Prostate gland (tissue), 2 donors: Measurements from ENCODE around the gene NAA10. TPM values are rescaled to one million over a fixed set of nuclear protein-coding genes. Genes with fewer than 3 reads are reported as not detected.
A peak's percentile ranks its signal among the peaks of the same experiment; 100 is the strongest.

Experiments used
- DNase-seq: peaks from one replicate; pipeline ENCODE4 v3.0.0-alpha.2; 2019; ENCODE audit warnings: low spot score
- H3K27ac ChIP-seq, 2 donors: fragments of 200-600 bp; sonication (generic); 2 replicates each; pipeline ENCODE4 v1.5.1; 2017 to 2019
- H3K27me3 ChIP-seq: fragments of 200-600 bp; sonication (generic); replicated peaks from 2 replicates; pipeline ENCODE4 v1.5.1; 2019; ENCODE audit not compliant: insufficient read depth
- H3K36me3 ChIP-seq, 2 donors: fragments of 200-600 bp; sonication (generic); 1 replicate in 1 of 2; 2 replicates in 1 of 2; pipeline versions ENCODE4 v1.5.1 to v1.8.1; 2017 to 2019
- H3K4me1 ChIP-seq: fragments of 200-600 bp; sonication (generic); replicated peaks from 2 replicates; pipeline ENCODE4 v1.5.1; 2019
- H3K4me3 ChIP-seq, 2 donors: fragments of 200-600 bp; sonication (generic); 2 replicates each; pipeline ENCODE4 v1.5.1; 2017 to 2019
- H3K9me3 ChIP-seq: fragments of 200-600 bp; sonication (generic); 2 replicates; pipeline ENCODE4 v1.5.1; 2017
- POLR2A ChIP-seq: fragments of 450-650 bp; IDR thresholded peaks from one replicate; pipeline ENCODE4 v1.6.1; 2016; ENCODE audit warnings: antibody characterized with exemption, mild to moderate bottlenecking
- POLR2AphosphoS5 ChIP-seq: sonication (generic); formaldehyde crosslinking; IDR thresholded peaks from one replicate; pipeline ENCODE4 v1.6.1; 2017; ENCODE audit warnings: antibody characterized with exemption
- WGBS: methylation state at CpG from one replicate; pipeline ENCODE4 v1.1.5; 2018; 5-methylcytosine and 5-hydroxymethylcytosine counted together
- intact Hi-C: fragments of 100-400 bp; cut with DNase I; formaldehyde crosslinking; loops from one replicate; pipeline ENCODE4 v1.14.2; 2022
- total RNA-seq, 2 donors: library from RNA; depleted of rRNA; stranded (reverse); fragments of >200 nt; gene quantifications; one replicate each; pipeline ENCODE4 v1.1.0, GENCODE V29; 2016
- TF ChIP-seq, protein P1 (sequence below), 4 experiments: fragments of 200-600 bp in 2 of 4; fragments of 450-650 bp in 2 of 4; sonication (generic) in 2 of 4; IDR thresholded peaks; 1 replicate in 3 of 4; 2 replicates in 1 of 4; pipeline ENCODE4 v1.5.1; 2016 to 2019; ENCODE audit warnings: antibody characterized with exemption in 4 of 4, mild to moderate bottlenecking in 2 of 4, moderate library complexity in 2 of 4

Gene NAA10
- total RNA-seq, 2 donors from 2014 or later, result 47.5 to 64.9 TPM

DNA sequence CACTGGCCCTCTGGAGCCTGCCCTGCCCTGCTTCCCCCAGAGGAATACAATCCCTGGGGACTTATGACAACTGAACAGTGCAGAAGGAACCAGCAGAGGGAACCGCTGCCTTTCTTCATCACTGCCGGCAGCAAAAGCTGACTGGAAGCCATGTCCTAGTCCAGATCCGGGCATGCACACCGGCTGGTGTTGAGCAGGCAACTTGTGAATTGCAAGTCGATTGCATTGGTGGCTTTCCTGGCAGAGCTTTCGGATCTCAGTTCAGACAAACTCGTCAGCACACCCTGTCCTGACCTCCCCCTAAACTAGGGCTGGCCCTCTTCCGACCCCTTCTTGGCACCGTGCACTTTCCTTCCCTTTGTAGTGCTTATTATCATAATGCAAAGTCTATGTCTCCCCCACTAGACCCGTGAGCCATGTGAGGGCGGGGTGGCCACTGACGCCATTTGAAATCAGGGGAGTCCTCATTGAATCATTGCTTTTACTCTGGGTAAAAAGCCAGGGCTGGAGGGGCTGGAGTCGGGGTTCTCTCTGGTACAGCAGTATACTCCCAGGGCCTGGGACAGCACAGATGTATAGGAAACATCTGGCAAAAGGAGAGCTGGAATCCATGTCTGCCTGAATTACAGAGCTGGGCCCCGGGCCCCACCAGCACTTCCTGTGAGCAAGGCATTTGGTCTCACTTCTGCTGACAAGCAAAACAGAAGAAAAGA lies 10.5 kb downstream of the NAA10 start:
- H3K9me3 ChIP-seq, result no peaks in the 10 kb centered on the region
- no peak overlapping the region for H3K27ac ChIP-seq
- no peaks in the 10 kb centered on the region for H3K4me1 ChIP-seq
- TF ChIP-seq POLR2A, result no peak
- no peak for TF ChIP-seq POLR2AphosphoS5
- TF ChIP-seq, protein P1, sequence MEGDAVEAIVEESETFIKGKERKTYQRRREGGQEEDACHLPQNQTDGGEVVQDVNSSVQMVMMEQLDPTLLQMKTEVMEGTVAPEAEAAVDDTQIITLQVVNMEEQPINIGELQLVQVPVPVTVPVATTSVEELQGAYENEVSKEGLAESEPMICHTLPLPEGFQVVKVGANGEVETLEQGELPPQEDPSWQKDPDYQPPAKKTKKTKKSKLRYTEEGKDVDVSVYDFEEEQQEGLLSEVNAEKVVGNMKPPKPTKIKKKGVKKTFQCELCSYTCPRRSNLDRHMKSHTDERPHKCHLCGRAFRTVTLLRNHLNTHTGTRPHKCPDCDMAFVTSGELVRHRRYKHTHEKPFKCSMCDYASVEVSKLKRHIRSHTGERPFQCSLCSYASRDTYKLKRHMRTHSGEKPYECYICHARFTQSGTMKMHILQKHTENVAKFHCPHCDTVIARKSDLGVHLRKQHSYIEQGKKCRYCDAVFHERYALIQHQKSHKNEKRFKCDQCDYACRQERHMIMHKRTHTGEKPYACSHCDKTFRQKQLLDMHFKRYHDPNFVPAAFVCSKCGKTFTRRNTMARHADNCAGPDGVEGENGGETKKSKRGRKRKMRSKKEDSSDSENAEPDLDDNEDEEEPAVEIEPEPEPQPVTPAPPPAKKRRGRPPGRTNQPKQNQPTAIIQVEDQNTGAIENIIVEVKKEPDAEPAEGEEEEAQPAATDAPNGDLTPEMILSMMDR (IDR thresholded peaks at IDR 0.05), result no peak
- no peak for DNase-seq
- no peak overlapping the region for H3K4me3 ChIP-seq
- WGBS, result 21% methylated on average over 14 of the region's 14 CpGs
- no peaks in the 10 kb centered on the region for H3K27me3 ChIP-seq
- intact Hi-C loops, result no loop called here
- no peaks in the 10 kb centered on the region for H3K36me3 ChIP-seq

DNA sequence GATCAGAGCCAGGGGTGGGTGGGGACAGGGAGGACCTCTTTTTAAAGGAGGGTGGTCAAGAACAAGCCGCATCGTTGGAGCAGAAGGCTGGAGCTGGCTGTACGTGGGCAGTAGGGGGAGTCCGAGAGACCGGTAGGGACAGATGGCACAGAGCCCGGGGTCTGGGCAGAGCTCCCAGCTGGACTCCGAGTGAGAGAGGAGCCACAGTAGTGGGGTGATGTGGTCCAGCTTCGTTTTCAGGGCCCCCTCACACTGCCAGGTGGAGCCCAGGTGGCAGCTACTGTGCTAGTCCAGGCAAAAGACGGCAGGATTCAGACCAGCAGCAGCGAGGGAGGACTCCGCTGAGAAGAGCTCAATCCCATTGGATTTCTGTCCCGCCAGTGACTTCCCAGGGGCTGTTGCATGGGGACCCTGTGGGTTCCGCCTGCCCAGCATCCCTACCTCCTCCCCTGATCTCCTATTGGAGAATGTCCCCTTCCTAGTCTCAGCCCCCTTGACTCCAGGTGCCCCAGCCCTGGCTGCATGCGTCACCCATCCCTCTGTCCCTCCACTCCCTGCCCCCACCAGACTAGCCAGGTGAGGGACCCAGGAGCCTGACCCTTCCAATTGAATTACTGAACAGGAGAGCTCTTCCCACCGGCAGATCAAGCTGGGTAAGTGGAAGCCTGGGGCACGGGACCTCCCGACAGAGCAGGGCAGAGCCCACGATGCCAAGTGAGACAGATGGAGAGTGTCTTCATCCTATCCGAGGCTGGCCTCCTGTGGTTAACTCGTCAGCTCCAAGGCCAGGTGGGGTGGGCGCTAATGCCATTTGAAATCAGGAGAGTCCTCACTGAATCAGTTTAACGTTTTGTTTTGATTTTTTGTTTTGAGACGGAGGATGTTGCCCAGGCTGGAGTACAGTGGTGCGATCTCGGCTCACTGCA lies 11.6 kb downstream of the NAA10 start:
- H3K27ac ChIP-seq, result no peak overlapping the region
- H3K27me3 ChIP-seq, result no peaks in the 10 kb centered on the region
- no peak overlapping the region for H3K4me3 ChIP-seq
- no peaks in the 10 kb centered on the region for H3K4me1 ChIP-seq
- no peak for TF ChIP-seq POLR2A
- peak; percentile 20 for TF ChIP-seq POLR2AphosphoS5
- TF ChIP-seq, protein P1 (IDR thresholded peaks at IDR 0.05), result peak in 3 of 4 experiments; percentile 19 to 44 (median 36)
- H3K9me3 ChIP-seq, result no peaks in the 10 kb centered on the region
- DNase-seq, result peak; percentile 65
- WGBS, result 42% methylated on average over 25 of the region's 25 CpGs
- no peaks in the 10 kb centered on the region for H3K36me3 ChIP-seq
- intact Hi-C loops, result no loop called here

DNA sequence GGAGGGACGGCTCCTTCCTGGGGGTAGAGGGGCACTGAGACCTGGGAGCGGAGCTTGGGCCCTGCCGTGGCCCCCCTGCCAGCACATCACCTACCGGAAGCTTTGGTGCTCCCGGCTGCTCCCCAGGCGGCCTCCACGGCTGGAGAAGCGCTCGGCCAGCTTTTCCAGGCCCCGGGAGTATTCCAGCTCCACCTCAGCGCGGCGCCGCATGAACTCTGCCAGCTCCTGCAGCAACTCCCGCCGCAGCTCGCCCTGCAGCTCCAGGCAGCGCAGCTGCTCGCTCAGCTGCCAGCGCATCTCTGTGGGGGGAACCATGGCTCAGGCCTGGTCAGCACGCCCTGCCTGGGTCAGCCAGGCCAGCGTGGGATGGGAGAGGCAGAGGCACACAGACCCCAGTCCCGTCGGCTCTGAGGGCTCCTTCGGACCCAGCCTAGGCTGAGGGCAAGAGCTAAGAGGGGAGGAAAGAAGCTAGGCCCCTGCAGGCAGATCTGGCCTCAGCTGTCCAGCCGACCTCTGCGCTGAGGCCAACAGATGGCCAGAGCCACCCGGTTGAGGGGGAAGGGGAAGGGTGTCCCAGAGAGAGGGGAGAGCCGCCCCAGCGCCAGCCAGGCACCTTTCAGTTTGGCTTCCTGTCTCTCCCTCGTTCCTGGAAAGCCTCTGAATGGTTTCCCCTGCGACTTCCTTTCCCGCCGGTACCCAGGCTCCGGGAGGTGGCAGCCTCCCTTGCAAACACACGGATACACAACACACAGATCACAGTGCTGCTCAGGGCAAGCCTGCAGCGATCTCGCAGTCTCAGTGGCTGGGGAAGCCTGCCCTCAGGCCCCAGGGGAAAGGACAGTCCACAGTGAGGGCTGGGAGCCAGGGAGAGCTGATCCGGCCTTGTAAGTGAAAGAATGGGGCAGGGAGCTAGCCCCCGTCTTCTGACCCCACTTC lies 13.1 kb downstream of the NAA10 start:
- Histone ChIP-seq H3K9me3 (no peaks in the 10 kb centered on the region), H3K27ac (no peak overlapping the region), H3K36me3 (no peaks in the 10 kb centered on the region), H3K27me3 (no peaks in the 10 kb centered on the region), H3K4me3 (no peak overlapping the region), H3K4me1 (no peaks in the 10 kb centered on the region)
- TF ChIP-seq, protein P1 (IDR thresholded peaks at IDR 0.05), result no peak
- TF ChIP-seq POLR2AphosphoS5 (no peak), POLR2A (no peak)
- 61% methylated on average over 23 of the region's 40 CpGs for WGBS
- DNase-seq, result no peak
- intact Hi-C loops, result no loop called here

DNA sequence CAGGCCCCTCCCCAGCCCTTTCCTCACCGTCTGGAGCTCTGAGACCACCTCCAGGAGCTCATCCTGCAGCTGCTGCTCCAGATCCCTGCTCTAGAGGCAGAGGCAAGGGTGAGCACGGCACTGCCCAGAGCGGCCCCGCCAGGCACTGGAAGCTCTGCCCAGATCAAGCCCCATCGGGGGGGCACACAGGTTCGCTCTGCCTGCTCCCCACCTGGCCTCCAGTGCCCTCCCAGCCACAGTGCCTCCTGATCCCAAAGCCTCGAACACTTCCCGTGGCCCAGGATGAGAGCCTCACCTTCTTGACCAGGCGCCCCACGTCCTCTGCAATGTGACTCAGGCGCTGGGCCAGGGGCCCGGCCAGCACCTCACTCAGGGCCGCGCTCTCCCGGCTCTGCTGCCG lies 13.8 kb downstream of the NAA10 start:
- no peak for DNase-seq
- TF ChIP-seq, protein P1 (IDR thresholded peaks at IDR 0.05), result no peak
- TF ChIP-seq POLR2AphosphoS5 (no peak), POLR2A (no peak)
- WGBS, result 50% methylated on average over 1 of the region's 16 CpGs
- Histone ChIP-seq H3K27me3 (no peaks in the 10 kb centered on the region), H3K9me3 (no peaks in the 10 kb centered on the region), H3K27ac (no peak overlapping the region), H3K4me3 (no peak overlapping the region), H3K36me3 (no peaks in the 10 kb centered on the region), H3K4me1 (no peaks in the 10 kb centered on the region)
- intact Hi-C loops, result no loop called here
